CD4-positive, alpha-beta T cell treated with Interleukin-15 for 1 hour (primary cell): ENCODE data around the gene GPR137.
"Not testable (repeated sequence)": the region's sequence is repeated elsewhere in the genome, so short reads cannot be mapped to it uniquely, and the experiment has no call there.

Source experiments
- DNase-seq: peaks from one replicate; pipeline ENCODE4 v3.0.0-alpha.2; 2020

Gene GPR137

GRCh38 chr11:64305075-64305690 is 19.5 kb downstream of the GPR137 start, which contains the start of gene ESRRA:
Gene ESRRA, plus strand, starts transcription at chr11:64305524. Its CDS starts 1,656 bp downstream, at chr11:64307180.
- peak; percentile 99 for DNase-seq

GRCh38 chr11:64305691-64306562 is 20.3 kb downstream of the GPR137 start:
- peak; percentile 82 for DNase-seq

GRCh38 chr11:64306563-64306875 is 20.9 kb downstream of the GPR137 start:
- no peak for DNase-seq

GRCh38 chr11:64306876-64307622 is 21.4 kb downstream of the GPR137 start:
- no peak for DNase-seq

GRCh38 chr11:64307795-64308194 is 22.1 kb downstream of the GPR137 start:
- DNase-seq: not testable (repeated sequence)

GRCh38 chr11:64312947-64313346 is 27.3 kb downstream of the GPR137 start:
- no peak for DNase-seq

- no peak for DNase-seq
Measured at GRCh38 chr11:64313491-64314145, 28.0 kb downstream of the GPR137 start.

GRCh38 chr11:64314146-64314804 is 28.6 kb downstream of the GPR137 start:
- DNase-seq: no peak

GRCh38 chr11:64314805-64315561 is 29.3 kb downstream of the GPR137 start:
- no peak for DNase-seq

- not testable (repeated sequence) for DNase-seq
Measured at GRCh38 chr11:64315667-64316526, 30.2 kb downstream of the GPR137 start.

- peak; percentile 53 for DNase-seq
Measured at GRCh38 chr11:64316672-64317324, 31.1 kb downstream of the GPR137 start.

- peak; percentile 98 for DNase-seq
Measured at GRCh38 chr11:64317325-64317960, 31.8 kb downstream of the GPR137 start, which contains the start of gene TRMT112. Gene TRMT112, minus strand, starts transcription at chr11:64317559. Its CDS starts 33 bp downstream, at chr11:64317526.

GRCh38 chr11:64317961-64318765 is 32.5 kb downstream of the GPR137 start, which contains the start of gene PRDX5:
Gene PRDX5, plus strand, starts transcription at chr11:64318121. Its CDS starts 95 bp downstream, at chr11:64318216.
- DNase-seq: peak; percentile 98

- no peak for DNase-seq
Measured at GRCh38 chr11:64318766-64319761, 33.4 kb downstream of the GPR137 start.

GRCh38 chr11:64320556-64320955 is 34.9 kb downstream of the GPR137 start:
- DNase-seq: no peak

GRCh38 chr11:64321026-64321425 is 35.4 kb downstream of the GPR137 start:
- DNase-seq: no peak

- DNase-seq: no peak
Measured at GRCh38 chr11:64321533-64321932, 35.9 kb downstream of the GPR137 start.
